NCI-H774 (cell line): ENCODE measurements around the gene GYG1.
A peak's percentile ranks its signal among the peaks of the same experiment; 100 is the strongest.

Experiments
- DNase-seq: peaks from one replicate; lab custom pipeline; 2025; lab: John Stamatoyannopoulos, UW

Gene GYG1

GRCh38 chr3:148991219-148992026 is at the start of gene GYG1:
Gene GYG1 (plus strand): TSS chr3:148991540. CDS start chr3:148991641, 101 bp downstream.
- DNase-seq: peak; percentile 87

- DNase-seq: peak; percentile 81
These were observed 47.7 kb upstream of the GYG1 start for GRCh38 chr3:148943506-148944205.

GRCh38 chr3:148945116-148945515 is 46.2 kb upstream of the GYG1 start:
- DNase-seq: no peak

- DNase-seq: no peak
These were observed 42.3 kb upstream of the GYG1 start for GRCh38 chr3:148948913-148949657.

- no peak for DNase-seq
These were observed 40.5 kb upstream of the GYG1 start for GRCh38 chr3:148950806-148951205.

GRCh38 chr3:148951599-148952361 is 39.6 kb upstream of the GYG1 start:
- DNase-seq: no peak

GRCh38 chr3:148953094-148953493 is 38.2 kb upstream of the GYG1 start:
- DNase-seq: no peak

GRCh38 chr3:148954981-148955380 is 36.4 kb upstream of the GYG1 start:
- DNase-seq: no peak

GRCh38 chr3:148955544-148956346 is 35.6 kb upstream of the GYG1 start:
- peak; percentile 60 for DNase-seq

GRCh38 chr3:148957586-148957985 is 33.8 kb upstream of the GYG1 start:
- DNase-seq: no peak

- DNase-seq: no peak
These were observed 32.6 kb upstream of the GYG1 start for GRCh38 chr3:148958696-148959095.

- DNase-seq: no peak
These were observed 28.8 kb upstream of the GYG1 start for GRCh38 chr3:148962513-148962912.

- DNase-seq: no peak
These were observed 26.5 kb upstream of the GYG1 start for GRCh38 chr3:148964809-148965208.

GRCh38 chr3:148968321-148968720 is 23.0 kb upstream of the GYG1 start:
- DNase-seq: no peak

GRCh38 chr3:148970271-148970670 is 21.1 kb upstream of the GYG1 start:
- DNase-seq: no peak

GRCh38 chr3:148971401-148972163 is 19.8 kb upstream of the GYG1 start:
- DNase-seq: no peak

- no peak for DNase-seq
These were observed 16.6 kb upstream of the GYG1 start for GRCh38 chr3:148974726-148975125.

GRCh38 chr3:148975248-148975647 is 16.1 kb upstream of the GYG1 start:
- DNase-seq: no peak

- DNase-seq: no peak
These were observed 15.6 kb upstream of the GYG1 start for GRCh38 chr3:148975696-148976095.

GRCh38 chr3:148981273-148981672 is 10.1 kb upstream of the GYG1 start:
- DNase-seq: no peak
